Neutrophil (primary cell): ENCODE measurements around the gene KRT77.

ENCODE experiments used
- H3K27ac ChIP-seq: fragments of 200-600 bp; sonication (generic); 2 replicates; pipeline ENCODE4 v1.5.1; 2016; ENCODE audit warnings: mild to moderate bottlenecking, moderate library complexity
- H3K27me3 ChIP-seq: fragments of 200-600 bp; sonication (generic); 2 replicates; pipeline ENCODE4 v1.6.0; 2016; ENCODE audit warnings: mild to moderate bottlenecking
- H3K36me3 ChIP-seq: fragments of 200-600 bp; sonication (generic); 2 replicates; pipeline ENCODE4 v1.5.1; 2017
- H3K4me1 ChIP-seq, 2 experiments: fragments of 200-600 bp in 1 of 2; sonication (generic) in 1 of 2; 1 replicate in 1 of 2; 2 replicates in 1 of 2; pipeline versions ENCODE4 v1.5.1 to v1.6.1; 2013 to 2016; ENCODE audit warnings: low read depth in 1 of 2, low read length in 1 of 2, mild to moderate bottlenecking in 1 of 2, moderate library complexity in 1 of 2; ENCODE audit not compliant: control insufficient read depth in 1 of 2, insufficient read depth in 1 of 2
- H3K4me3 ChIP-seq, 2 experiments: fragments of 200-600 bp in 1 of 2; sonication (generic) in 1 of 2; 1 replicate in 1 of 2; 2 replicates in 1 of 2; pipeline ENCODE4 v1.5.1; 2013 to 2016; ENCODE audit warnings: low read depth in 1 of 2, low read length in 1 of 2, mild to moderate bottlenecking in 1 of 2, moderate library complexity in 1 of 2
- H3K9me3 ChIP-seq: fragments of 200-600 bp; sonication (generic); 2 replicates; pipeline ENCODE4 v1.5.1; 2016
- CTCF ChIP-seq: fragments of 200-600 bp; sonication (generic); IDR thresholded peaks from 2 replicates; pipeline ENCODE4 v1.5.1; 2016; ENCODE audit warnings: antibody characterized with exemption

The KRT77 gene

GRCh38 chr12:52745554-52745953 lies 42.2 kb upstream of the KRT77 start:
- peaks cover 22% of the 10 kb centered on the region for H3K27me3 ChIP-seq
- no peak overlapping the region for H3K4me3 ChIP-seq
- no peaks in the 10 kb centered on the region for H3K4me1 ChIP-seq
- TF ChIP-seq CTCF = no peak
- H3K27ac ChIP-seq = no peak overlapping the region
- H3K36me3 ChIP-seq = no peaks in the 10 kb centered on the region
- no peaks in the 10 kb centered on the region for H3K9me3 ChIP-seq

- Histone ChIP-seq H3K9me3 (no peaks in the 10 kb centered on the region), H3K27ac (no peak overlapping the region), H3K4me1 (no peaks in the 10 kb centered on the region), H3K27me3 (peaks cover 17% of the 10 kb centered on the region), H3K4me3 (no peak overlapping the region), H3K36me3 (no peaks in the 10 kb centered on the region)
- TF ChIP-seq CTCF = no peak
These were observed 41.3 kb upstream of the KRT77 start for GRCh38 chr12:52744493-52745156.

GRCh38 chr12:52742822-52743457 lies 39.6 kb upstream of the KRT77 start:
- Histone ChIP-seq H3K27me3 (peaks cover 11% of the 10 kb centered on the region), H3K36me3 (no peaks in the 10 kb centered on the region), H3K4me3 (no peak overlapping the region), H3K27ac (no peak overlapping the region), H3K4me1 (no peaks in the 10 kb centered on the region), H3K9me3 (no peaks in the 10 kb centered on the region)
- TF ChIP-seq CTCF = no peak

GRCh38 chr12:52742196-52742580 lies 38.9 kb upstream of the KRT77 start:
- Histone ChIP-seq H3K27me3 (peaks cover 11% of the 10 kb centered on the region), H3K36me3 (no peaks in the 10 kb centered on the region), H3K4me3 (no peak overlapping the region), H3K27ac (no peak overlapping the region), H3K9me3 (no peaks in the 10 kb centered on the region), H3K4me1 (no peaks in the 10 kb centered on the region)
- no peak for TF ChIP-seq CTCF

GRCh38 chr12:52741375-52742195 lies 38.3 kb upstream of the KRT77 start:
- Histone ChIP-seq H3K9me3 (no peaks in the 10 kb centered on the region), H3K27ac (no peak overlapping the region), H3K36me3 (no peaks in the 10 kb centered on the region), H3K4me3 (no peak overlapping the region), H3K4me1 (no peaks in the 10 kb centered on the region), H3K27me3 (peaks cover 11% of the 10 kb centered on the region)
- no peak for TF ChIP-seq CTCF
